ENCODE data around the gene SULF2. TPM values are rescaled to one million over a fixed set of nuclear protein-coding genes. Genes with fewer than 3 reads are reported as not detected.

Gene SULF2
- total RNA-seq, 1 donor from 2014 or later: 24.0 TPM

GRCh38 chr20:47788741-47789080 lies 3.4 kb upstream of the SULF2 start:
- Histone ChIP-seq H3K4me2 (no peak overlapping the region), H3K9me3 (ENCODE audit: low read depth) (no peaks in the 10 kb centered on the region), H4K20me1 (ENCODE audit: low read depth) (peaks cover under 1% of the 10 kb centered on the region), H3K9ac (no peak overlapping the region), H3F3A (ENCODE audit: low read depth) (peaks cover 8% of the 10 kb centered on the region), H3K79me2 (ENCODE audit: low read depth) (no peaks in the 10 kb centered on the region), H3K27ac (no peak overlapping the region), H3K4me3 (no peak overlapping the region), H3K27me3 (peaks cover 18% of the 10 kb centered on the region), H3K36me3 (no peaks in the 10 kb centered on the region), H3K4me1 (peaks cover 8% of the 10 kb centered on the region), H2AFZ (replicated peaks) (no peak overlapping the region)
- Mint-ChIP-seq H3K36me3 (no peaks in the 10 kb centered on the region), H3K4me3 (no peak overlapping the region), H3K9me3 (no peaks in the 10 kb centered on the region), H3K27me3 (ENCODE audit: insufficient read depth, low read depth) (peaks cover 12% of the 10 kb centered on the region), H3K4me1 (peaks cover 50% of the 10 kb centered on the region), H3K27ac (no peak overlapping the region)
- DNase-seq (ENCODE audit: low spot score): no peak
- TF ChIP-seq EZH2phosphoT487 (IDR thresholded peaks at IDR 0.05) (no peak), EZH2 (IDR thresholded peaks at IDR 0.05) (no peak)
- TF ChIP-seq, protein P1, sequence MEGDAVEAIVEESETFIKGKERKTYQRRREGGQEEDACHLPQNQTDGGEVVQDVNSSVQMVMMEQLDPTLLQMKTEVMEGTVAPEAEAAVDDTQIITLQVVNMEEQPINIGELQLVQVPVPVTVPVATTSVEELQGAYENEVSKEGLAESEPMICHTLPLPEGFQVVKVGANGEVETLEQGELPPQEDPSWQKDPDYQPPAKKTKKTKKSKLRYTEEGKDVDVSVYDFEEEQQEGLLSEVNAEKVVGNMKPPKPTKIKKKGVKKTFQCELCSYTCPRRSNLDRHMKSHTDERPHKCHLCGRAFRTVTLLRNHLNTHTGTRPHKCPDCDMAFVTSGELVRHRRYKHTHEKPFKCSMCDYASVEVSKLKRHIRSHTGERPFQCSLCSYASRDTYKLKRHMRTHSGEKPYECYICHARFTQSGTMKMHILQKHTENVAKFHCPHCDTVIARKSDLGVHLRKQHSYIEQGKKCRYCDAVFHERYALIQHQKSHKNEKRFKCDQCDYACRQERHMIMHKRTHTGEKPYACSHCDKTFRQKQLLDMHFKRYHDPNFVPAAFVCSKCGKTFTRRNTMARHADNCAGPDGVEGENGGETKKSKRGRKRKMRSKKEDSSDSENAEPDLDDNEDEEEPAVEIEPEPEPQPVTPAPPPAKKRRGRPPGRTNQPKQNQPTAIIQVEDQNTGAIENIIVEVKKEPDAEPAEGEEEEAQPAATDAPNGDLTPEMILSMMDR (IDR thresholded peaks at IDR 0.05): no peak

GRCh38 chr20:47786765-47787107 lies 1.5 kb upstream of the SULF2 start:
- H3K27me3 ChIP-seq: peaks cover 24% of the 10 kb centered on the region
- TF ChIP-seq EZH2phosphoT487 (IDR thresholded peaks at IDR 0.05): no peak
- TF ChIP-seq EZH2 (IDR thresholded peaks at IDR 0.05): no peak
- TF ChIP-seq, protein P1 (IDR thresholded peaks at IDR 0.05): no peak
- H3K9me3 Mint-ChIP-seq: no peaks in the 10 kb centered on the region
- peaks cover 57% of the 10 kb centered on the region for H3K4me1 Mint-ChIP-seq
- no peaks in the 10 kb centered on the region for H3K79me2 ChIP-seq (ENCODE audit: low read depth)
- peaks cover 8% of the 10 kb centered on the region for H3F3A ChIP-seq (ENCODE audit: low read depth)
- H3K36me3 ChIP-seq: no peaks in the 10 kb centered on the region
- peaks cover 11% of the 10 kb centered on the region for H4K20me1 ChIP-seq (ENCODE audit: low read depth)
- H3K27ac ChIP-seq: no peak overlapping the region
- H3K9me3 ChIP-seq (ENCODE audit: low read depth): no peaks in the 10 kb centered on the region
- no peaks in the 10 kb centered on the region for H3K36me3 Mint-ChIP-seq
- H3K4me3 ChIP-seq: no peak overlapping the region
- peak overlapping the region; percentile 89 for H3K4me2 ChIP-seq
- peak overlapping the region; percentile 94 for H3K4me3 Mint-ChIP-seq
- peaks cover 14% of the 10 kb centered on the region for H3K4me1 ChIP-seq
- H3K9ac ChIP-seq: no peak overlapping the region
- no peak for DNase-seq (ENCODE audit: low spot score)
- peaks cover 16% of the 10 kb centered on the region for H3K27me3 Mint-ChIP-seq (ENCODE audit: insufficient read depth, low read depth)
- no peak overlapping the region for H3K27ac Mint-ChIP-seq
- H2AFZ ChIP-seq (replicated peaks): peak overlapping the region; percentile 70

DNA sequence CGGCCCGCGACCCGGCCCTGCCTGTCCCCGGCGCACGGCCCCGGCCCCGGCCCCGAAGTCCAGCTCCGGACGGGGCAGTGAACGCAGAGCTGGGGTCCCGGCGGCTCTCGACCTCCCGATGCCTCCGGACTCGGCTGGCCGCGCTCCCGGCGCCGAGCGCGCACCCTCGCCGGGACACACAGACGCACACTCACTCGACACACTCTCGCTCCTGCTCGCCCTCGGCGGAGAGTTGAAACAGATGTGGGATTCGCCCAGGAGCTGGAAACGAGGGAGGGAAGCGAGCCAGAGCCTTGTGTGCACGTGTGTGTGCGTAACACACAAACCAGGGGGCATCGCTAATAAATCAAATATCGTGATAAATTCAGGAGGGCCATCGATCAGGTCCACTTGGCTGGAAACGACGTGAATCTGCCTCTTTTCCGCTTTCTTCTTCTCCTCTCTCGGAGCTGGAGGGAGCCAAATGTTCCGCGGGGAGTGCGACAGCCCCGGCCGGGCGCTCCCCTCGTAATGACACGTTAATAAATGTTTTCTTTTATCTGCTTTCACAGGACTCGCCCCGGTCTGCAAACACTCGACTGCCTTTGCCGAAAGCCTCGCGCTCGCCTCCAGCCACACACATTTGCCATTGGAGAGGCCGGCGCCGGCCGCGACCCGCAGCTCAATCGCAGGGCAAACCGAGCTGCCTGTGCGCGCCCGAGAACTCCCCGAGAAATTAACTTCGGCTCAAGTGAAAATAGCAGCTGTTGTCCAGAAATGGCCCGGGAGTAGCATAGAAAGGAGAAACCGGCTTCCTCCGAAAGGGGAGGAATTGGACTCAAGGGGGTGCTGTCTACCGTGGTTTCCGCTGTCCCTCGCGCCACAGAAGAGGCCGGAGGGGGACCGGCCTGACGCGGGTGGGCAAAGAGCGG lies 828 bp upstream of the SULF2 start:
- H3K27ac Mint-ChIP-seq: peak overlapping the region; percentile 78
- TF ChIP-seq, protein P1 (IDR thresholded peaks at IDR 0.05): peak; percentile 80
- TF ChIP-seq EZH2 (IDR thresholded peaks at IDR 0.05) (no peak), EZH2phosphoT487 (IDR thresholded peaks at IDR 0.05) (no peak)

More for the DNA sequence above, 828 bp upstream of the SULF2 start:
- Mint-ChIP-seq H3K4me1 (peaks cover 53% of the 10 kb centered on the region), H3K27me3 (ENCODE audit: insufficient read depth, low read depth) (peaks cover 14% of the 10 kb centered on the region), H3K36me3 (no peaks in the 10 kb centered on the region), H3K9me3 (no peaks in the 10 kb centered on the region), H3K4me3 (peak overlapping the region; percentile 94)
- DNase-seq (ENCODE audit: low spot score): peak; percentile 88
- H3K4me1 ChIP-seq: peaks cover 14% of the 10 kb centered on the region
- H3K4me2 ChIP-seq: peak overlapping the region; percentile 89
- peak overlapping the region; percentile 73 for H3K4me3 ChIP-seq
- peak overlapping the region; percentile 70 for H2AFZ ChIP-seq (replicated peaks)
- H3K36me3 ChIP-seq: no peaks in the 10 kb centered on the region
- no peak overlapping the region for H3K27ac ChIP-seq
- H4K20me1 ChIP-seq (ENCODE audit: low read depth): peaks cover 11% of the 10 kb centered on the region
- H3K9ac ChIP-seq: no peak overlapping the region
- H3K79me2 ChIP-seq (ENCODE audit: low read depth): no peaks in the 10 kb centered on the region
- H3K27me3 ChIP-seq: peaks cover 24% of the 10 kb centered on the region
- no peaks in the 10 kb centered on the region for H3K9me3 ChIP-seq (ENCODE audit: low read depth)
- peaks cover 8% of the 10 kb centered on the region for H3F3A ChIP-seq (ENCODE audit: low read depth)
